Activated effector memory CD4-positive, alpha-beta T cell treated with anti-CD3 and anti-CD28 coated beads, Interleukin-2, amount 50 U/mL, for 16 hours (primary cell): Measurements from ENCODE around the gene CLASRP.
"Not testable (repeated sequence)": the region's sequence is repeated elsewhere in the genome, so short reads cannot be mapped to it uniquely, and the experiment has no call there.

ENCODE experiments used
- DNase-seq: peaks from one replicate; pipeline ENCODE4 v3.0.0-alpha.2; 2020

CLASRP gene

DNA sequence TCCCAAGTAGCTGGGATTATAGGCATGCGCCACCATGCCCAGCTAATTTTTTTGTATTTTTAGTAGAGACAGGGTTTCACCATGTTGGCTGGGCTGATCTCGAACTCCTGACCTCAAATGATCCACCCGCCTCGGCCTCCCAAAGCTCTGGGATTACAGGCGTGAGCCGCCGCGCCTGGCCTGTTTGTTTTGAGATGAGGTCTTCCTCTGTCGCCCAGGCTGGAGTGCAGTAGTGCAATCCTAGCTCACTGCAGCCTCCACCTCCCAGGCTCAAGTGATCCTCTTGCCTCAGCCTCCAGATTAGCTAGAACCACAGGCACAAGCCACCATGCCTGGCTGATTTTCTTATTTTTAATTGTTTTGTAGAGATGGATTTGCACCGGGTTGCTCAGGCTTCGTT, 67.5 kb downstream of the CLASRP start:
- DNase-seq, result not testable (repeated sequence)

DNA sequence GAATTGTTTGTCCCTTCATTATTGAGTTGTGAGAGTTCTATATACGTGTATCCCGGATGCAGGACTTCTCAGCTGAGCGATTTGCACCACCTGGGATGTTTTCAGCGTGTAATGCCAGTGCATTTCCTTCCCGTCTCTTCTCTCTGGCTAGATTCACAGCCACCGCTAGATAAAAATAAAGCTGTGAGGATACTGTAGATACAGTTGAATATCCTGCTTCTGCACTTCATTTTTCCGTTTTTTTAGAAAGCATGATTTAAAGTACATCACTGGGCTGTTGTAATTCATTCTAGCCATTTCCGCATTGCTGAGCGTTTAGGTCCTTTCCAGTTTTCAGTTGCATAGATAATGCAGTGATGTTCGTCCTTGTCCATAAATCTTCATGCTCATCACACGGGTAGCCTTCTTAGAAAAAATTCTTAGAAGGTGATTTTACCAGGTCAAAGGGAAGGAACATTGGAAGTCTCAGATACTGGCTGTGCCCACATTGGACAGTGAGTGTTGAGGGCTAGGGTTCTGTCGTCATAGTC, 68.8 kb downstream of the CLASRP start:
- DNase-seq, result no peak

DNA sequence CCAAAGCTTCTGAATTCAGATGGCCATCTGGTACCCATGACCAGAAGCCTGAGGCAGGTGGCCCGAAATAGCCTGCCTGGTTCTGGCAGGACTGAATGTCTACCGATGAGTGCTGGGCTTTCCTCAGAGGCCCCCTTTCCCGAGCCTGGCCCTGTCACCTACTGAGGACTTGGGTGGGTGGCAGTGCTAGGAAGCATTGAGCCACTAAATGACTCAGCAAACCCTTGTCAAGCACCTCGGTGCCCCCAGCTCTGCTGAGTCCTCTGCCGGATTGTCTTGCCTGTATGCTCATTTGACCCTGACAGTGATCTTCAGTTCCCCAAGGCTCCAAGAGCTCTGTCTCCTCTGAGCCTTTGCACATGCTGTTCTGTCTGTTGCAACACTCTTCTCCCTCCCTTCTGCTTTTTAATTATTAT, 72.0 kb downstream of the CLASRP start:
- DNase-seq, result no peak

DNA sequence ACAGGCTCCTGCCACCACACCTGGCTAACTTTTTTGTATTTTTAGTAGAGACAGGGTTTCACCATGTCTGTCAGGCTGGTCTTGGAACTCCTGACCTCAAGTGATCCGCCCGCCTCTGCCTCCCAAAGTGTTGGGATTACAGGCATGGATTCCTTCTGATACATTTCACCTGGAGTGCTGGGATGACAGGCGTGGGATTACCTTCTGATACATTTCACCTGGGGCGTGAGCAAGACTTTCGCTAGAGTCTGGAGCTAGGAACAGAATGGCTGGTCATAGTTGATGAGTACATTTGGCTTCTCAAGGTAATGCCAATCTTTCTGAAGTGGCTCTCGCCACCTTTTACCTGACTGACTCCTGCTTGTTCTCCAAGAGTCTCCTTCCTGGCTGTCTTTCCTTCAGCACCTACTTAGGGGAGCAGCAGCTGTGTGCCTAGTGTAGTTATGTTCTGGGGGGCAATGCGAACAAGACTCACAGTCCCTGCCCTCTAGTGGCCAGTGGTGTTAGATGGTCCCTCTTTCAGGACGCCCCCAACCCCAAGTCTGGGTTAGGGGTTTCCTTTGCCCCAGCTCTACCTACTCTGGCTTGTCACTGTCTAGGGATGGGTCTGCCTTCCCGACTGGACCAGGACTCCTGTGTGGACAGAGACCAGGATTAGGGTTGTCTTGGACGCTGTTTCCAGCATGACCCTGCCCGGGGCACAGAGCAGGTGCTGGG, 73.4 kb downstream of the CLASRP start:
- DNase-seq, result no peak

DNA sequence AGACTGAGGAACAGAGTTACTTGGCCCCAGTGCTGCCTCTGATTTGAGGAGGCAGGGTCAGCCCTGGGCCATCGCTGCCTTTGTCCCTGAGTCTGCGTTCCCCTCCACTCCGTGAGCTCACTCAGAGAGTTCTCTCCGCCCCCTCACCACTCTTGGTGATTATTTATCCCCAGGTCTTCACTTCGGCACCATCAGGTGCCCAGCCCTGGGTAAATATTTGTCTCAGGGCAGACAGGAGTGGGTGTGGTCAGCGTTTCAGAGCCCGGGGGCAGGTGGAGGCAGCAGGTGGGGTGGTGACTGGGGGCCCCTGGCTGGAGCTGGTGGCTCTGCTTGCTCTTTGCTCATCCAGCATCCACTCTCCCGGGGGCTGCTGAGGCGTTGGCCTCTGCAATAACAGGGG, 74.8 kb downstream of the CLASRP start:
- no peak for DNase-seq

DNA sequence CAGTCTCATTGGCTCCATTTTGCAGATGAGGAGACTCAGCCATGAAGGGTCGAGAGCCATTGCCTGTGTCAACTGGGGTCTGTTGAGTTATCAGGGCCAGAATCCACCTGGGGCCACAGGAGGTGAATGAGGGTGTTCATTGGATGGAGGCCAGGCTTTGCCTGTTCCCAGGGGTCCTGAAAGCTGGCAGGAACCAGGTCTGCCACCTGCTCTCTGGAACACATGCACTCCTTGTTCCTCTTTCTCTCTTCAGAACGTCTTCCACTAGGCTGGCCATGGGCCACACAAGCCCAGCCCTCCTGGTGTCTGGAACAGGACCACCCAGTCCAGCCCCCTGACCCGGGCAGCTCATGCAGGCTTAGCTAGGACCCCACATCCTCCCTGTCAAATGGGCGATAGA, 75.3 kb downstream of the CLASRP start:
- DNase-seq, result no peak

DNA sequence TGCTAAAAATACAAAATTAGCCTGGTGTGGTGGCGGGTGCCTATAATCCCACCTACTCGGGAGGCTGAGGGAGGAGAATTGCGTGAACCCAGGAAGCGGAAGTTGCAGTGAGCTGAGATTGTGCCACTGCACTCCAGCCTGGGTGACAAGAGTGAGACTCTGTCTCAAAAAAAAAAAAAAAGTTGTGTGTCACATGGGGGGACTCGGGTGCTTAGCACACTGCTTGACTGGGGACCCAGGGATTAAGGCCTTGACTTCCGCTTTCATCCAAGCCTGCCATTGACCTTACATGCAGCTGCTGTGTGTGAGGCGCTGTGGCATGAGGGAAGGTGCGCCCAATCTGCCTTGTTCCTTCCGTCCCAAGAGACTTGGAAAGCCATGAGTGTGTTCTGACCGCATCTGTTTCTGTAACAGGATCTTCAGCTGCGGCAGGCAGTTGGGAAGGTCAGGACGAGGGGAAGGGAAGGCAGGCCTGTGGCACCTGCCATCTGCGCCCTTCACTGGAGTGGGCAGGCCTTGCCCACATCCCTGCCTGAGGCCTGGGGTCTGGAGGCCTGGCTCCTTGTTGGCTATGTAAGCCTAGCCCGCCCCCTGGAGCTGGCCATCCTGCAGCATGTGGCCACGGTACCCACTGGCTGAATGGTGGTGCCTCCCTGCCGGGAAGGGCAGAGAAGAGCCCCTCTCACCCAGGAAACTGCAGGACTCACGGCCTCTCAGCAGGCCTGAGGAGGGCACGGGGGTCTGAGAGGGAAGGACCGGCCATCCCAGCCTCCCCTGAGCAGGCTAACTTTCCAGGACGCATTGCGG, 77.2 kb downstream of the CLASRP start:
- DNase-seq, result no peak

DNA sequence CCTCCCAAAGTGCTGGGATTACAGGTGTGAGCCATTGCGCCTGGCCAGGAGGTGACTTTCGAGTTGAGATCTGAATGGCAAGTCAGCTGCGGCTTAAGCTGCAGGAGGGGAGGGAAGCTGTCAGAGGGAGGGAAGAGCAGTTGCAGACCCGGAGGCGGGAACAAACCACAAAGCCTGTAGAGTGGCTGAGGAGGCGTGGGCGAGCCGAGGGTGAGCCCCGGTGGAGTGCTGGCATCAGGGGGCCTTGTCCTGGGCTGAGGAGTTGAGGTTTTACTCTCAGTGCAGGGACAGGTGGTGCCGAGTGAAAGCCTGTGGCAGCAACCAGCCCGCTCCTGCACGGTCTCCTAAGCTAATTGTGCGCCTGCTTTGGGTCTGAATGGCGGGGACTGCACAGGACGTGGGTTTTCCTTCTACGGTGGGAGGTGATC, 78.3 kb downstream of the CLASRP start:
- peak; percentile 80 for DNase-seq

DNA sequence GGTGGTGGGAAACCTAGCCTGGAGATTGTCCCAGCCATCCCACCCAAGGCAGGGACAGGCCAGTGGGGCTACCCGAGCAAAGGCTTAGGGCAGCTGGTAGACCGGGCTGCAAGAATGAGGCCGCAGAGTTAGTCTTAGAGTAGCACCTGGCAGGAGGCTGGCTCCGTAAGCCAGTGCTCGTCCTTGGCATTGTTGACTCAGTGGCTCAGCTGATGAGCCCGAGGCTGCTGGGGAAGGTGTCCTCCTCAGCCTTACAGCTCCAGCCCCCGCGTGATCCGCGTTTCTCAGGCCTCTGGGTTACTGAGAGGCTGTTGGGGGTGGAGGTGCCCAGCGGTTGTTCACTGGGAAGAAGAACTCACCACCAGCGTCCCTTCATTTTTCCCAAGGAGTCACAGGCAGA, 78.8 kb downstream of the CLASRP start:
- DNase-seq, result no peak

DNA sequence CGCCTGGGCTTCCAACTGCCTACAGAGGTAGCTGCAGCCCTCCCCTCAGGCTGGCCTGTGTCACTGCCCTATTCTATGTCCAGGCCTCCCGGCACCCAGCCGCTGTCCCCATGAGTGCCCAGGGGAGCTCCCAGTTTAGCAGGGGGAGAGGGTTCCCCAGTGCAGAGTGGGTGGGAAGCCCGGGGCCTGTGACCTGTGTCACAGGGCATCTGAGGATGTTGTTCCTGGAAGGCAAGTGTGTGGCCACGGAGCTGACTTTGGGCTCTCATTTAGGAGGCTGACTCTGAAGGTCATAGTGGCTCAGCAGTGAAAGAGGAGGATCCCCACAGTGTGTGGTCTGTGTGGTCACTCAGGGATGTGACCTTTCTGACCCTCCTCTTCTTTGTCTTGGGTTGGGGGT, 79.3 kb downstream of the CLASRP start:
- DNase-seq, result no peak

DNA sequence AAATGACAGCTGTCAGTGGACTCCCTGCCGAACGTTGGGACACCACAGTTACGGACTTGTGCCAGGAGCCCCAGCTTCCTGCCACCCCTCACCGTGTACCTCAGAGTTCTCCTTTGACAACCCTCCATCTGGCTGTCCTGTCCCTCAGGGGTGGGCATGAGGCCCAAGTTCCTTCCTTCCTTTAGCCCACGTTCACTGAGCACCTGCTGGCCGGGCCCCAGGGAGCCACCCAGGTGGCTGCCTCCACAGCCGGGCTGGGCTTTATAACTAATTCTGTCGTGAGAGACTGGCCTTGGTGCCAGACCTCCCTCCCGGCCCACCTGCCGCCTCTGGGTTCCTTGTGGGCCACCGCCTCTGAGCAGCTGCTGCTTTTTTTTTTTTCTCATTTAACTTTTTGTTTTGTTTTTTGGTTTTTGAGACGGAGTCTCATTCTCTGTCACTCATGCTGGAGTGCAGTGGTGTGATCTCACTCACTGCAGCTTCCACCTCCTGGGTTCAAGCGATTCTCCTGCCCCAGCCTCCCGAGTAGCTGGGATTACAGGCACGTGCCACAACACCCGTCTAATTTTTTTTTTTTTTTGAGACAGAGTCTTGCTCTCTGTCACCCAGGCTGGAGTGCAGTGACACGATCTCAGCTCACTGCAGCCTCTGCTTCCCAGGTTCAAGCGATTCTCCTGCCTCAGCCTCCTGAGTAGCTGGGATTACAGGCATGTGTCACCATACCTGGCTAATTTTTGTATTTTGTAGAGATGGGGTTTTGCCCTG, 79.9 kb downstream of the CLASRP start:
- not testable (repeated sequence) for DNase-seq

DNA sequence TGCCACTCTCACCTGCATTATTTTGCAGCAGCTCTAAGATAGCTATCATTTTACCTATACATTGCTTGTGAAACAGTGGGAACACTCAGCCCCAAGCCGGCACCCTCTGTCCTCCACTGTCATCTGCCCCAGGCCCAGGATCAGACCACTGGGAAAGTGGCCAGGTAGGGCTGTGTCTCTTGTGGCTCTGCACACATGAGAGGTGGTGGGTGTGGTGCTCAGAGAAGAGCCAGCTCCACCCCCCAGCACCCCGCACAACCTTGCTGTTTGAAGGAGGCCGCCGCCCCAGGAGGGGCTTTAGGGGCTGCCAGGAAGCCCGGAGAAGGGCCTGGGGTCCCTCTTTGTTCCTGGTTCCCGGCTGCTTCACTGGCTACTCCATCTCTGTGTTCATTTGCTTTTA, 80.7 kb downstream of the CLASRP start:
- no peak for DNase-seq
